MM.1S (cell line): ENCODE measurements around the gene SMURF1.

Experiments used
- DNase-seq: peaks from one replicate; pipeline ENCODE4 v3.0.0-alpha.2; 2015
- H2AFZ ChIP-seq: fragments of 300-600 bp; sonication (generic); 2 replicates; pipeline ENCODE4 v1.6.0; 2016; ENCODE audit warnings: antibody characterized with exemption, low read length
- H3F3A ChIP-seq: fragments of 300-600 bp; sonication (generic); 2 replicates; pipeline ENCODE4 v1.6.1; 2016; ENCODE audit warnings: mild to moderate bottlenecking, antibody characterized with exemption, low read length, moderate library complexity, mixed read lengths; ENCODE audit not compliant: insufficient read depth
- H3K27ac ChIP-seq: fragments of 300-600 bp; sonication (generic); 2 replicates; pipeline ENCODE4 v1.5.1; 2016; ENCODE audit warnings: mild to moderate bottlenecking, low read length
- H3K27me3 ChIP-seq: fragments of 300-600 bp; sonication (generic); replicated peaks from 2 replicates; pipeline ENCODE4 v1.6.0; 2016; ENCODE audit warnings: low read length; ENCODE audit not compliant: insufficient read depth
- H3K36me3 ChIP-seq: fragments of 300-600 bp; sonication (generic); replicated peaks from 2 replicates; pipeline ENCODE4 v1.6.1; 2016; ENCODE audit warnings: mild to moderate bottlenecking, low read length, mixed read lengths; ENCODE audit not compliant: insufficient read depth
- H3K4me1 ChIP-seq: fragments of 300-600 bp; sonication (generic); 2 replicates; pipeline ENCODE4 v1.6.1; 2016; ENCODE audit warnings: low read length, mixed read lengths
- H3K4me2 ChIP-seq: fragments of 300-600 bp; sonication (generic); 2 replicates; pipeline ENCODE4 v1.6.0; 2016; ENCODE audit warnings: low read depth, low read length
- H3K4me3 ChIP-seq: fragments of 300-600 bp; sonication (generic); 2 replicates; pipeline ENCODE4 v1.5.1; 2016; ENCODE audit warnings: low read length, mixed read lengths
- H3K79me2 ChIP-seq: fragments of 300-600 bp; sonication (generic); 2 replicates; pipeline ENCODE4 v1.6.1; 2016; ENCODE audit warnings: mixed run types, low read length, mixed read lengths
- H3K9ac ChIP-seq: fragments of 300-600 bp; sonication (generic); 2 replicates; pipeline ENCODE4 v1.6.1; 2016; ENCODE audit warnings: low read length, mixed read lengths
- H3K9me2 ChIP-seq: fragments of 300-600 bp; sonication (generic); replicated peaks from 2 replicates; pipeline ENCODE4 v1.6.1; 2016; ENCODE audit warnings: mild to moderate bottlenecking, low read length, mixed read lengths; ENCODE audit not compliant: insufficient read depth
- H3K9me3 ChIP-seq: fragments of 300-600 bp; sonication (generic); replicated peaks from 2 replicates; pipeline ENCODE4 v1.6.1; 2016; ENCODE audit warnings: mild to moderate bottlenecking, low read length, mixed read lengths; ENCODE audit not compliant: insufficient read depth
- H4K20me1 ChIP-seq: fragments of 300-600 bp; sonication (generic); 2 replicates; pipeline ENCODE4 v1.6.1; 2016; ENCODE audit warnings: mild to moderate bottlenecking, low read length, moderate library complexity, mixed read lengths; ENCODE audit not compliant: insufficient read depth
- CTCF ChIP-seq: fragments of 300-600 bp; sonication (generic); IDR thresholded peaks from 2 replicates; pipeline ENCODE4 v1.5.1; 2016; ENCODE audit warnings: antibody characterized with exemption, low read length, mixed read lengths
- EZH2 ChIP-seq: fragments of 300-600 bp; sonication (generic); optimal IDR thresholded peaks from 2 replicates; pipeline ENCODE3; 2017; ENCODE audit warnings: low read depth, mild to moderate bottlenecking, antibody characterized with exemption, low read length, mixed read lengths
- EZH2phosphoT487 ChIP-seq: fragments of 300-600 bp; sonication (generic); IDR thresholded peaks from 2 replicates; pipeline ENCODE4 v1.6.1; 2018; ENCODE audit warnings: antibody characterized with exemption, low read length

The SMURF1 gene

GRCh38 chr7:98978672-98979071 lies 165.2 kb downstream of the SMURF1 start:
- H4K20me1 ChIP-seq: no peaks in the 10 kb centered on the region; the same call in 1 of the 2 replicates
- H3K36me3 ChIP-seq: peaks cover 3% of the 10 kb centered on the region; the same call in 1 of the 2 replicates
- no peaks in the 10 kb centered on the region for H3K9me3 ChIP-seq
- no peaks in the 10 kb centered on the region for H3K4me1 ChIP-seq
- no peak overlapping the region for H3K27ac ChIP-seq
- H3K9ac ChIP-seq: no peak overlapping the region
- peaks cover 4% of the 10 kb centered on the region; the same call in 1 of the 2 replicates for H3K79me2 ChIP-seq
- no peaks in the 10 kb centered on the region for H3F3A ChIP-seq
- H3K4me2 ChIP-seq: no peak overlapping the region
- no peaks in the 10 kb centered on the region for H3K9me2 ChIP-seq
- no peak for DNase-seq
- TF ChIP-seq CTCF (no peak), EZH2 (no peak), EZH2phosphoT487 (no peak)
- no peak overlapping the region for H2AFZ ChIP-seq
- H3K27me3 ChIP-seq: no peaks in the 10 kb centered on the region
- no peak overlapping the region for H3K4me3 ChIP-seq
